ENCODE results near the gene HCRT.
A peak's percentile ranks its signal among the peaks of the same experiment; 100 is the strongest.
"Not testable (repeated sequence)": the region's sequence is repeated elsewhere in the genome, so short reads cannot be mapped to it uniquely, and the experiment has no call there.

The HCRT gene

DNA sequence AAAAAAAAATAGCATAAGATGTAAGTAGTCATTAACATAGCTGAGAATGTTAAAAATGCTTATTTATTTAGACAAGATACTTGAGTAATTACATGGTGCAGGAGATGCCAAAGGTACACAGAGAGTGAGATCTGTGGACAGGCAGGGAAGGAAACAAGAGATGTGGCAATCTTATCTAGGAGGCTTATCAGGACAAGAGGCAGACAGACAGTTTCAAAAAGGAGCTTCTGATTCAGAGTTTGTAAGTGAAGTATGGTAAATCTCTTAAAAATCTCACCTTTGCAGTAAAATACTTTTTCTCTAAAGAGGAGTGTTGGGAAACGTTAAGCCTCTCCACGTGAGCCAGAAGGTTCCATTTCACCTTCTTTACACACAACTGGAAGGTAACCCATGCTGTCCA lies 28.9 kb upstream of the HCRT start:
- Histone ChIP-seq H3K36me3 (ENCODE audit: control insufficient read depth in 2 of 2, insufficient read depth in 2 of 2, low read length in 2 of 2) (peaks cover 40 to 68% of the 10 kb centered on the region in 2 donors), H3K9ac (ENCODE audit: low read depth in 1 of 2, low read length in 2 of 2) (no peak overlapping the region), H3K4me1 (ENCODE audit: control insufficient read depth in 2 of 2, insufficient read depth in 2 of 2, low read length in 2 of 2) (no peaks in the 10 kb centered on the region), H3K27me3 (ENCODE audit: control insufficient read depth in 2 of 2, insufficient read depth in 2 of 2, low read length in 2 of 2) (no peaks in the 10 kb centered on the region), H3K4me3 (ENCODE audit: low read length in 2 of 2) (no peak overlapping the region), H3K9me3 (ENCODE audit: control insufficient read depth in 2 of 2, low read length in 2 of 2) (no peaks in the 10 kb centered on the region), H3K27ac (ENCODE audit: low read depth in 2 of 2, low read length in 2 of 2) (no peak overlapping the region)

DNA sequence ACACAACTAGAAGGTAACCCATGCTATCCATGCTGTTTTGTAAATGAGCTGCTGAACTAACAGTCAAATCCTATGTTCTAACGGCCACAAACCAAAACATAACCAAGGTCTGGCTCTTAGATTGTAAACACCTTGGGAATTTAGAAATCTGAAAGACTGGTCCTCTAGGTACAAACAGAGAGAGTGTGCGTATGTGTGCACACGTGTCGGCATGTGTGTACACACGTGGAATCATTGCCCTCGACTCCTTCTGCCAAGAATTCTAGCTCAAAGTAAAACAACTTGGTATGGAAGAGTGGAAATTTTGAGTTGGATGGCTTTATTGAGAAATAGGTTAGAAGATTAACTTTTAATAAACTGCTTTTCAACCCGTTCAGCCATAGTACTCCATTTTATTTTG lies 27.1 kb upstream of the HCRT start:
- no peak overlapping the region for H3K9ac ChIP-seq (ENCODE audit: low read depth in 1 of 2, low read length in 2 of 2)
- no peaks in the 10 kb centered on the region for H3K4me1 ChIP-seq (ENCODE audit: control insufficient read depth in 2 of 2, insufficient read depth in 2 of 2, low read length in 2 of 2)
- no peaks in the 10 kb centered on the region for H3K9me3 ChIP-seq (ENCODE audit: control insufficient read depth in 2 of 2, low read length in 2 of 2)
- H3K27ac ChIP-seq (ENCODE audit: low read depth in 2 of 2, low read length in 2 of 2) = peak overlapping the region in 1 of 2 donors; percentile 1
- H3K27me3 ChIP-seq (ENCODE audit: control insufficient read depth in 2 of 2, insufficient read depth in 2 of 2, low read length in 2 of 2) = no peaks in the 10 kb centered on the region
- H3K4me3 ChIP-seq (ENCODE audit: low read length in 2 of 2) = no peak overlapping the region
- peaks cover 36 to 62% of the 10 kb centered on the region in 2 donors for H3K36me3 ChIP-seq (ENCODE audit: control insufficient read depth in 2 of 2, insufficient read depth in 2 of 2, low read length in 2 of 2)

DNA sequence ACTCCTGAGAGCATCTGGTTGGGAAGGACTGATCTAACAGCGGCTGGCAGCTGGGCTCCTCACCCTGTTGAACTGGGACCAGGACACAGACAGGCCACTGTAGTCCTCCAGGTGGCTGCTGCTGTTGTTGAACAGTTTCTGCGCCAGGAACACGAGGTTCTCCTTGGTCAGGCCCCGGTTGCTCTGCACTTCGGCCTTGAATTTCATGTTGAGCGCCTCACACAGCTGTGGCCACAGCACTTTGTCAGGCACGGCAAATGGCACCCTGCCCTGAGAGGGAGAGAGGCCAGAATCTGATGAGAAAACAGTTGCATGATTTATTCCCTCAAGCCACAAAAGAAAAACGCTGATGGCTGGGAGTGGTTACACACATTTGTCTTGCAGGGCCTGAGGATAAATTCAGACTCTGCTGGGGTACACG lies 26.7 kb upstream of the HCRT start:
- H3K9me3 ChIP-seq (ENCODE audit: control insufficient read depth in 2 of 2, low read length in 2 of 2); H3K9ac ChIP-seq (ENCODE audit: low read depth in 1 of 2, low read length in 2 of 2); H3K27me3 ChIP-seq (ENCODE audit: control insufficient read depth in 2 of 2, insufficient read depth in 2 of 2, low read length in 2 of 2); H3K4me1 ChIP-seq (ENCODE audit: control insufficient read depth in 2 of 2, insufficient read depth in 2 of 2, low read length in 2 of 2); H3K4me3 ChIP-seq (ENCODE audit: low read length in 2 of 2): not testable (repeated sequence)
- Histone ChIP-seq H3K36me3 (ENCODE audit: control insufficient read depth in 2 of 2, insufficient read depth in 2 of 2, low read length in 2 of 2) (peaks cover 36 to 60% of the 10 kb centered on the region in 2 donors), H3K27ac (ENCODE audit: low read depth in 2 of 2, low read length in 2 of 2) (peak overlapping the region in 1 of 2 donors; percentile 1)

DNA sequence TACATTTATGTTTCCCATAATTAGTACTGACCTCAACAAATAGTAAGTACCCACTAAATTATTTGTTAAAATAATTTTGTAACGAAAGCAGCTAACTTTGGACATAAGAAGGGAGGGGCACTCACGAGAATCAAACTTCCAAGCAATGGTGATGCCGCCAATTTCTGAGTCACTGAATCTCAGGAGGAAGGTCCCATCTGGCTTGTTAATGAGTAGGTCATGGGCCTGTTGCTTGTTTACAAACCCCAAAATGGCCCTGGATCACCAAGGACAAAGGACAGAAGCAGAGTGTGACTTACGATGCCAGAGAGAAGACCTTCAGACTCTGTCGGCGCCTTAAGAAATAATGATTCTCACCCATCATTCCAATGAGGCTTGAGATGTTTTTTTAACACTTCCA lies 24.8 kb upstream of the HCRT start:
- no peak overlapping the region for H3K4me3 ChIP-seq (ENCODE audit: low read length in 2 of 2)
- H3K27me3 ChIP-seq (ENCODE audit: control insufficient read depth in 2 of 2, insufficient read depth in 2 of 2, low read length in 2 of 2) = no peaks in the 10 kb centered on the region
- H3K9ac ChIP-seq (ENCODE audit: low read depth in 1 of 2, low read length in 2 of 2) = no peak overlapping the region
- H3K9me3 ChIP-seq (ENCODE audit: control insufficient read depth in 2 of 2, low read length in 2 of 2) = no peaks in the 10 kb centered on the region
- no peak overlapping the region for H3K27ac ChIP-seq (ENCODE audit: low read depth in 2 of 2, low read length in 2 of 2)
- H3K4me1 ChIP-seq (ENCODE audit: control insufficient read depth in 2 of 2, insufficient read depth in 2 of 2, low read length in 2 of 2) = no peaks in the 10 kb centered on the region
- peaks cover 36 to 56% of the 10 kb centered on the region in 2 donors for H3K36me3 ChIP-seq (ENCODE audit: control insufficient read depth in 2 of 2, insufficient read depth in 2 of 2, low read length in 2 of 2)

DNA sequence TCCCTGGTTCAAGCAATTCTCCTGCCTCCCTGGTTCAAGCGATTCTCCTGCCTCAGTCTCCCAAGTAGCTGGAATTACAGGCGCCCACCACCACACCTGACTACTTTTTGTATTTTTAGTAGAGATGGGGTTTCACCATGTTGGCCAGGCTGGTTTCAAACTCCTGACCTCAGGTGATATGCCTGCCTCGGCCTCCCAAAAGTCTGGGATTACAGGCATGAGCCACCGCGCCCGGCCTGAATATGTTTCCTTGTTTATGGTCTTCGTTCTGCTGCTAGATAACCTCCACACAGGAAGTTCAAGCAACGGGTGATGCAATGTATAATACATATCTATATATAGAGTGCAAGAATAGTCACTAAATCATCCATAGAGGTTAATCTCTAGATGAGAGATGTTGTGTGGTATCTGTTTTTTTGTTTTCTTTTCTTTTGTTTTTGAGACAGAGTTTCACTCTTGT lies 20.9 kb upstream of the HCRT start:
- not testable (repeated sequence) for H3K27ac ChIP-seq (ENCODE audit: low read depth in 2 of 2, low read length in 2 of 2)

DNA sequence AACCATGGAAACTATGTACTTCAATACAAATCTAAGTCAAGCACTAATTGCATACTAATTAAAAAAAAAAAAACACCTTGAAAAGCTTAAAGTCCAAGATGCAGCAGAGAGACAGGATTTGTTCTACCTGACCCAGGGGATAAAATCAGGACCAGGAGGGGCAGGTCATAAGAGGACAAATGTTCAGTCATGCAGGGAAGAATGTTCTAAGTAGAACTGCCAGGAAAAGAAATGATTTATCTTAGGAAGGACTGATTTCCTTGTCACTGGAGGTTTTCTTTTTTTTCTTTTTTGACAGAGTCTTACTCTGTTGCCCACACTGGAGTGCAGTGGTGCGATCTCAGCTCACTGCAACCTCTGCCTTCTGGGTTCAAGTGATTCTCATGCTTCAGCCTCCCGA lies 18.1 kb upstream of the HCRT start:
- Histone ChIP-seq H3K4me1 (ENCODE audit: control insufficient read depth in 2 of 2, insufficient read depth in 2 of 2, low read length in 2 of 2) (peaks cover 3 to 13% of the 10 kb centered on the region in 2 donors), H3K4me3 (ENCODE audit: low read length in 2 of 2) (no peak overlapping the region), H3K9ac (ENCODE audit: low read depth in 1 of 2, low read length in 2 of 2) (no peak overlapping the region), H3K9me3 (ENCODE audit: control insufficient read depth in 2 of 2, low read length in 2 of 2) (no peaks in the 10 kb centered on the region), H3K27ac (ENCODE audit: low read depth in 2 of 2, low read length in 2 of 2) (no peak overlapping the region), H3K27me3 (ENCODE audit: control insufficient read depth in 2 of 2, insufficient read depth in 2 of 2, low read length in 2 of 2) (no peaks in the 10 kb centered on the region), H3K36me3 (ENCODE audit: control insufficient read depth in 2 of 2, insufficient read depth in 2 of 2, low read length in 2 of 2) (peaks cover 22 to 33% of the 10 kb centered on the region in 2 donors)

More for the DNA sequence above, 20.9 kb upstream of the HCRT start:
- H3K4me3 ChIP-seq (ENCODE audit: low read length in 2 of 2); H3K9ac ChIP-seq (ENCODE audit: low read depth in 1 of 2, low read length in 2 of 2); H3K27me3 ChIP-seq (ENCODE audit: control insufficient read depth in 2 of 2, insufficient read depth in 2 of 2, low read length in 2 of 2); H3K9me3 ChIP-seq (ENCODE audit: control insufficient read depth in 2 of 2, low read length in 2 of 2); H3K4me1 ChIP-seq (ENCODE audit: control insufficient read depth in 2 of 2, insufficient read depth in 2 of 2, low read length in 2 of 2): not testable (repeated sequence)
- peaks cover 37 to 47% of the 10 kb centered on the region in 2 donors for H3K36me3 ChIP-seq (ENCODE audit: control insufficient read depth in 2 of 2, insufficient read depth in 2 of 2, low read length in 2 of 2)

DNA sequence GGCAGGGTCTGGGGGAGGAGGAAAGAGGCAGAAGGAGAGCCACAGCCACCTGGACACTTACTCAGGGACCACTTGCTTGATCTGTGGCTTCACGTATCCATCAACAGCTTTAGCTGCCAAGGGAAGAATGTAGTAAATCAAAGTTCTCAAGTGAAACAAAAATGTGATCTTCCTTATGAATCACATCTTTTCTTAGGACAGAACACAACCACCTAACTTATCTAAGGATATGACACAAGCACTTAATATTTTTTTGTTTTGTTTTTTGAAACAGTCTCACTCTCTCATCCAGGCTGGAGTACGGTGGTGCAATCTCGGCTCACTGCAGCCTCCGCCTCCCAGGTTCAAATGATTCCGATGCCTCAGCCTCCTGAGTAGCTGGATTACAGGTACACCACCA lies 17.4 kb upstream of the HCRT start:
- Histone ChIP-seq H3K4me3 (ENCODE audit: low read length in 2 of 2) (no peak overlapping the region), H3K27me3 (ENCODE audit: control insufficient read depth in 2 of 2, insufficient read depth in 2 of 2, low read length in 2 of 2) (no peaks in the 10 kb centered on the region), H3K9ac (ENCODE audit: low read depth in 1 of 2, low read length in 2 of 2) (no peak overlapping the region), H3K36me3 (ENCODE audit: control insufficient read depth in 2 of 2, insufficient read depth in 2 of 2, low read length in 2 of 2) (peaks cover 22 to 33% of the 10 kb centered on the region in 2 donors), H3K4me1 (ENCODE audit: control insufficient read depth in 2 of 2, insufficient read depth in 2 of 2, low read length in 2 of 2) (peaks cover 3 to 13% of the 10 kb centered on the region in 2 donors), H3K27ac (ENCODE audit: low read depth in 2 of 2, low read length in 2 of 2) (no peak overlapping the region), H3K9me3 (ENCODE audit: control insufficient read depth in 2 of 2, low read length in 2 of 2) (no peaks in the 10 kb centered on the region)

DNA sequence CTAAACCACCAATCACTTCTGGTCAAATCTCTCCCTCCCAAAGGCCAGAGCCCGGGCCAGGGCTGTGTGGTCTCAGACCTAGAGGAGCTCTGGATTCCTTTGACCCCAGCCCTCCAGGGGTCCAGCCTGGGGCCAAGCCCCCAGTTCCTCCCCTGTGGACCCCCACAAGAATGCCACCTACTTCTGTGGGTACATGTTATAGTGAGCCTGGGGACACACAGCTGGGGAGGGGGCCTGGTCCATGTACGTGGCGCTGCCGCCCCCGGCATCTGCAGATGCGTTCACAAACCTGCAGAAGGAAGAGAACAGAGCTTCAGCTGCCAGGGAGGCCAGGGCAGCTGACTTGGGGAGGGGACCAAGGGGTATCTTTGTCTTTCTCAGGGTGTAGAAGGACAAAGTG lies 16.9 kb upstream of the HCRT start:
- Histone ChIP-seq H3K9me3 (ENCODE audit: control insufficient read depth in 2 of 2, low read length in 2 of 2) (no peaks in the 10 kb centered on the region), H3K27me3 (ENCODE audit: control insufficient read depth in 2 of 2, insufficient read depth in 2 of 2, low read length in 2 of 2) (no peaks in the 10 kb centered on the region), H3K36me3 (ENCODE audit: control insufficient read depth in 2 of 2, insufficient read depth in 2 of 2, low read length in 2 of 2) (peaks cover 18 to 28% of the 10 kb centered on the region in 2 donors), H3K9ac (ENCODE audit: low read depth in 1 of 2, low read length in 2 of 2) (no peak overlapping the region), H3K4me3 (ENCODE audit: low read length in 2 of 2) (no peak overlapping the region), H3K27ac (ENCODE audit: low read depth in 2 of 2, low read length in 2 of 2) (no peak overlapping the region), H3K4me1 (ENCODE audit: control insufficient read depth in 2 of 2, insufficient read depth in 2 of 2, low read length in 2 of 2) (peaks cover 3 to 13% of the 10 kb centered on the region in 2 donors)

DNA sequence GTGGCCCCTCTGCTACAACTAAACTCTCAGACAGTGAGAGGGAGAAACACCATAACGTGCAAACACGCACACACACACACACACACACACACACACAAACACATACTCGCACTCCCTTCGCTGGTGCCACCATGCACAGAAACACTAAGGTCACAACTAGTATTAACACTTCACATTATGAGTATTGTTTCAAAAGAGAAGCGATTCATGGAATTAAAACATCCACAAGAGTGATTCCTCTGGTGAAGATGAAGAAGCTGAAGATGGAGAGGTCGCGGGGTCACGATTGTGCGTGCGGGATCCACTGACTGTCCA lies 16.2 kb upstream of the HCRT start:
- Histone ChIP-seq H3K27ac (ENCODE audit: low read depth in 2 of 2, low read length in 2 of 2) (peak overlapping the region in 1 of 2 donors; percentile 65), H3K27me3 (ENCODE audit: control insufficient read depth in 2 of 2, insufficient read depth in 2 of 2, low read length in 2 of 2) (no peaks in the 10 kb centered on the region), H3K9ac (ENCODE audit: low read depth in 1 of 2, low read length in 2 of 2) (no peak overlapping the region), H3K9me3 (ENCODE audit: control insufficient read depth in 2 of 2, low read length in 2 of 2) (no peaks in the 10 kb centered on the region), H3K36me3 (ENCODE audit: control insufficient read depth in 2 of 2, insufficient read depth in 2 of 2, low read length in 2 of 2) (peaks cover 18 to 27% of the 10 kb centered on the region in 2 donors), H3K4me1 (ENCODE audit: control insufficient read depth in 2 of 2, insufficient read depth in 2 of 2, low read length in 2 of 2) (peaks cover 3 to 13% of the 10 kb centered on the region in 2 donors), H3K4me3 (ENCODE audit: low read length in 2 of 2) (no peak overlapping the region)

DNA sequence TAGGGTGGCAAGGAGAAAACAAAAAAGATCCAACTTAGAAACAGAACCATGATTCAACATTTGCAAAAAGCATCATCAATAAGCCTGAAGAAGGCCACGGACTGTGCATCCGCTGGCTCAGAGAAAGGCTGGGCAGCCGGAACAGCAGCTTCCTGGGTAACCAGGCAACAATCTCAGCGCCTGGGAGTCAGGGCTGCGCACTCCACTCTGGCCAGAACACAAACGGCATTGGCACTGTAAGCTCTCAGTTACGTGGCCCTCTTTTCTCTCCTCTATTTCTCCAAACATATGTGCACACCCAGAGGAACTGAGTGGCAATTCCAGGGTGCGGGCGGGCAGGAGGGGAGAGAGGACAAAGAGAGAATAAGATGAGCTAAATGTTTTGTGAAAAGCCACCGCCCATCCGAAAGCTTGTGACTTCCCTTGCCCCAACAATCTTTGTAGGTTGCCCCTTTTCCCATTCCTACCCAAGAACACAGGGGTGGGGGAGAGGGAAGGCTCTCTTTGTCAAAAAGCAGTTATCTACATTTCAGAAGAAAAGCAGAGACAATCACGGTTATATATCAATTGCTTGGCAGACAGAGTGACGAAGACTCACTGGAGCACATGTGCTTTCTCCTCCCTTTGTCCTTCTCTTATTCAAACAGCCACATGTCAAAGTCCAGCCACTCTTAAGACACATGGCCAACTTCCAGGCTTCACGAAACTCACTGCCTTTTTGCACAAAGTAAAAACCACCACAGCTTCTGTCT lies 15.6 kb upstream of the HCRT start:
- Histone ChIP-seq H3K4me3 (ENCODE audit: low read length in 2 of 2) (no peak overlapping the region), H3K36me3 (ENCODE audit: control insufficient read depth in 2 of 2, insufficient read depth in 2 of 2, low read length in 2 of 2) (peaks cover 18 to 23% of the 10 kb centered on the region in 2 donors), H3K27me3 (ENCODE audit: control insufficient read depth in 2 of 2, insufficient read depth in 2 of 2, low read length in 2 of 2) (no peaks in the 10 kb centered on the region), H3K9me3 (ENCODE audit: control insufficient read depth in 2 of 2, low read length in 2 of 2) (no peaks in the 10 kb centered on the region), H3K4me1 (ENCODE audit: control insufficient read depth in 2 of 2, insufficient read depth in 2 of 2, low read length in 2 of 2) (peaks cover 3 to 13% of the 10 kb centered on the region in 2 donors), H3K9ac (ENCODE audit: low read depth in 1 of 2, low read length in 2 of 2) (peak overlapping the region in 1 of 2 donors; percentile 28), H3K27ac (ENCODE audit: low read depth in 2 of 2, low read length in 2 of 2) (peak overlapping the region; percentile 39 to 65)

Measured in mucosa of rectum (tissue), 2 donors.